ENCODE measurements around the gene OR52E4. TPM values are rescaled to one million over a fixed set of nuclear protein-coding genes. Genes with fewer than 3 reads are reported as not detected.

OR52E4 gene
- not detected for total RNA-seq

DNA sequence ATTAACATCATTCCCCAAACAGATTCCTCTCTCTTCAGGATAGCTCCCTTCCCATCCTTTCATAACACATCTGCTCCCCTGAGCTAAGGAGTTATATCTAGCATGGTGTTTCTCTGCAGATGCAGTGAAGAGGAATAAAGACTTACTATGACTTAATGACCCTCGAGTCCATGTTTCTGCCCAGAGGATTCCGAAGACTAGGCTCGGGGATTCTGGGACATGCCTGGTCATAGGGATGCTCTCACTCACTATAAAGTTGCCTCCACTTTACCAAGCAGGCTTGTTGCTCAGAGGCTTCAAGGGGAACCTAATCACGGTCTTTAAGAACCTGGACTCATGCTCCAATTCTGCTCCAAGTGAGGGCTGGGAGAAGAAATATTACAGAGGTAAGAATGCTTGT, at the start of gene OR52E4:
TSS of gene OR52E4 (plus strand) at position 301 of the 400 bp plus-strand sequence. CDS start 3,664 bp downstream, outside the sequence.
- Histone ChIP-seq H3K9me3 (no peaks in the 10 kb centered on the region), H3K4me3 (no peak within 1 kb of the TSS), H3K4me1 (no peaks in the 10 kb centered on the region), H3K27me3 (no peaks in the 10 kb centered on the region), H3K27ac (no peak within 1 kb of the TSS), H3K36me3 (no peaks in the 10 kb centered on the region)
- DNase-seq (ENCODE audit: low spot score in 2 of 2), result no peak
- TF ChIP-seq POLR2A (IDR thresholded peaks at IDR 0.05), result no peak
- no peak for TF ChIP-seq EP300 (IDR thresholded peaks at IDR 0.05)
- TF ChIP-seq, protein P1, sequence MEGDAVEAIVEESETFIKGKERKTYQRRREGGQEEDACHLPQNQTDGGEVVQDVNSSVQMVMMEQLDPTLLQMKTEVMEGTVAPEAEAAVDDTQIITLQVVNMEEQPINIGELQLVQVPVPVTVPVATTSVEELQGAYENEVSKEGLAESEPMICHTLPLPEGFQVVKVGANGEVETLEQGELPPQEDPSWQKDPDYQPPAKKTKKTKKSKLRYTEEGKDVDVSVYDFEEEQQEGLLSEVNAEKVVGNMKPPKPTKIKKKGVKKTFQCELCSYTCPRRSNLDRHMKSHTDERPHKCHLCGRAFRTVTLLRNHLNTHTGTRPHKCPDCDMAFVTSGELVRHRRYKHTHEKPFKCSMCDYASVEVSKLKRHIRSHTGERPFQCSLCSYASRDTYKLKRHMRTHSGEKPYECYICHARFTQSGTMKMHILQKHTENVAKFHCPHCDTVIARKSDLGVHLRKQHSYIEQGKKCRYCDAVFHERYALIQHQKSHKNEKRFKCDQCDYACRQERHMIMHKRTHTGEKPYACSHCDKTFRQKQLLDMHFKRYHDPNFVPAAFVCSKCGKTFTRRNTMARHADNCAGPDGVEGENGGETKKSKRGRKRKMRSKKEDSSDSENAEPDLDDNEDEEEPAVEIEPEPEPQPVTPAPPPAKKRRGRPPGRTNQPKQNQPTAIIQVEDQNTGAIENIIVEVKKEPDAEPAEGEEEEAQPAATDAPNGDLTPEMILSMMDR (IDR thresholded peaks at IDR 0.05), result no peak
- WGBS, 2 donors, result 72 to 76% methylated on average over 4 of the region's 4 CpGs

DNA sequence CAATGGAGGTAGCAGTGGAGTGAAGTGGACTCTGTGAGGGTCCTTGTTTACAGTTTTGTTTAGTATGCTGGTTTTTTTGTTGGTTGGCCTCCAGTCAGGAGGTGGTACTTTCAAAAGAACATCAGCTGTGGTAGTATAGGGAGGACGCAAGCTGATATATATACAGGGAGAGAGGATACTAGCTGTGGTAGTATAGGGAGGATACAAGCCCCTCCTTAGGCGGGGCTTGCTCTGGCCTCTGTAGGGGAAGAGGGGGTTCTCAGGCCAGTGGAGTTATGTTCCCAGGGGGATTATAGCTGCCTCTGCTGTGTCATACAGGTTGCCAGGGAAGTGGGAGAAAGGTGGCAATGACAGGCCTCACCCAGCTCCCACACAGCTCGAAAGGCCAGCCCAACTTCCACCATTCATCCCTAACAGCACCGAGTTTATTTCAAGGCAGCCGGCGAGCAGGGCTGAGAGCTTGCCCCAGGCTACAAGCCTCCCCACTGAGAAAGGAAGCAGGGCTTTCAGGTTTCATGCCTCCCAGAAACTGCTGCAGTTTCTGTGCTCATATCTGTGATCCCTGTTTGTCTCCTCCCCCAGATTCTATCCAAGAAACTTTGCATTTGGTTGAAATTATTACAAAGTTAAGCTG, 49.1 kb upstream of the OR52E4 start:
- no peak for DNase-seq (ENCODE audit: low spot score in 2 of 2)
- H3K27me3 ChIP-seq, result no peaks in the 10 kb centered on the region
- no peaks in the 10 kb centered on the region for H3K36me3 ChIP-seq
- H3K9me3 ChIP-seq, result no peaks in the 10 kb centered on the region
- H3K27ac ChIP-seq, result no peak overlapping the region
- TF ChIP-seq, protein P1 (IDR thresholded peaks at IDR 0.05), result no peak
- WGBS, 2 donors, result 45 to 68% methylated on average over 6 of the region's 6 CpGs
- no peaks in the 10 kb centered on the region for H3K4me1 ChIP-seq
- no peak overlapping the region for H3K4me3 ChIP-seq

DNA sequence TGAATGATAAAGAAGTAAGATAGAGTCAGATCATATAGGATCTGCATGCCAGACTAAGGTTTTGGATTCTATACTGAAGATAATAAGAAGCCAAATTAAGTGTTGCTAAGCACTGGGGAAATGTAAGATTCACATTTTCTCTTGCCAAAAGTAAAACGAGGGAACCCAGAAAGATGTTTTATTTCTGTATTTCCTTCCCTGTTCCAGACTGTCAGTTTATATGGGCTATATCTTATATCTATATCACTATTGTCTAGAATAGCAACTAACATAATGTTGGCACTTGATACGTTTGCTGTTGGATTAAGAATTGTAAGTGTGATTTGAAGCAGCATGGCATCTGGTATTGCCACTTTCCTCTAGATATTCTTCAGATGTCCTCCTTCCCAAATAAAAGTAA, 47.0 kb upstream of the OR52E4 start:
- Histone ChIP-seq H3K9me3 (no peaks in the 10 kb centered on the region), H3K4me1 (no peaks in the 10 kb centered on the region), H3K4me3 (no peak overlapping the region), H3K27ac (no peak overlapping the region), H3K36me3 (no peaks in the 10 kb centered on the region), H3K27me3 (no peaks in the 10 kb centered on the region)
- WGBS, 2 donors, result 62 to 69% methylated on average over 2 of the region's 2 CpGs
- no peak for TF ChIP-seq POLR2A (IDR thresholded peaks at IDR 0.05)
- TF ChIP-seq, protein P1 (IDR thresholded peaks at IDR 0.05), result no peak
- DNase-seq (ENCODE audit: low spot score in 2 of 2), result no peak

DNA sequence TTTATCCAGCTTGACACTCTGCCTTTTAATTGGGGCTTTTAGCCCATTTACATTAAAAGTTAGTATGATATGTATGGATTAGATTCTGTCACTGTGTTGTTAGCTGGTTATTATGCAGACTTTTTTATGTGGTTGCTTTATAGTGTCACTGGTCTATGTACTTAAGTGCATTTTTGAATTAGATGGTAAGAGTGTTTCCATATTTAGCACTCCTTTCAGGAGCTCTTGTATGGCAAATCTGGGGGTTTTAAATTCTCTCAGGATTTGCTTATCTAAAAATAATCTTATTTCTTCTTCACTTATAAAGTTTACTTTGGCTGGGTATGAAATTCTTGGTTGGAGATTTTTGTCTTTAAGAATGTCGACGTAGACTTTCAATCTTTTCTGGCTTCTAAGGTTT, 42.7 kb upstream of the OR52E4 start:
- no peak for TF ChIP-seq EP300 (IDR thresholded peaks at IDR 0.05)
- no peak for TF ChIP-seq POLR2A (IDR thresholded peaks at IDR 0.05)
- TF ChIP-seq, protein P1 (IDR thresholded peaks at IDR 0.05), result no peak
- no peak for DNase-seq (ENCODE audit: low spot score in 2 of 2)
- no peak overlapping the region for H3K27ac ChIP-seq
- H3K36me3 ChIP-seq, result no peaks in the 10 kb centered on the region
- no peak overlapping the region for H3K4me3 ChIP-seq
- H3K27me3 ChIP-seq, result no peaks in the 10 kb centered on the region
- no peaks in the 10 kb centered on the region for H3K9me3 ChIP-seq
- H3K4me1 ChIP-seq, result no peaks in the 10 kb centered on the region
- WGBS, 2 donors, result 90 to 92% methylated on average over 2 of the region's 2 CpGs

DNA sequence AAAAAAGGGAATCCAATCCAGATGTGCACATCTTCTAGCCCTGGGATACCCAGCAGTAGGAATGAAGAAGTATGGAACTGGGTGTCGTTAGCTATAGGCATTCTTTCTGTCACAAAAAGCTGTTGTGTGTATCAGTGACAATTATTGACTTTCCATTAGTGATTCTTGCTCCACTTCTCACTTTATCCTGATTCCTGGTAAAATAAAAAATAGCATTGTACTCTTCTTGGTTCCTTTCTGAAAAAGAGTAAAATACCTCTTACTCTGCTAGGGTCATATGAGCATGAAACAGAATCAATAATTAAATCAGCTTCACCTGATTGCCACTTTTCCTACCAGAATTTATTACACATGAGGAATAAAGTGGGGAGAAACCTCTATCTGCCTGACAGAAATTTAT, 38.6 kb upstream of the OR52E4 start, which contains the start of gene OR52E6:
TSS of gene OR52E6 (minus strand) at position 101 of the 400 bp plus-strand sequence. CDS start at position 101, 0 bp downstream.
- Histone ChIP-seq H3K27me3 (no peaks in the 10 kb centered on the region), H3K36me3 (no peaks in the 10 kb centered on the region), H3K9me3 (no peaks in the 10 kb centered on the region), H3K4me3 (no peak within 1 kb of the TSS), H3K4me1 (no peaks in the 10 kb centered on the region), H3K27ac (no peak within 1 kb of the TSS)
- TF ChIP-seq POLR2A (IDR thresholded peaks at IDR 0.05) (no peak), EP300 (IDR thresholded peaks at IDR 0.05) (no peak)
- TF ChIP-seq, protein P1 (IDR thresholded peaks at IDR 0.05), result no peak
- 32 to 70% methylated on average over 1 of the region's 1 CpG for WGBS, 2 donors
- DNase-seq (ENCODE audit: low spot score in 2 of 2), result no peak

Data from tibial nerve (tissue), 4 donors.